ENCODE data around the gene TM9SF1. TPM values are rescaled to one million over a fixed set of nuclear protein-coding genes. Genes with fewer than 3 reads are reported as not detected.

Gene TM9SF1
- total and polyA plus RNA-seq, 2 of the 13 experiments (the other 11 are each of a cell fraction or from before 2014, with no cell fraction given), result 83.2 to 110 TPM

- Histone ChIP-seq H3K4me1 (ENCODE audit: insufficient read depth, low read length) (peaks cover 37% of the 10 kb centered on the region), H4K20me1 (ENCODE audit: insufficient read depth, low read length) (peaks cover 7% of the 10 kb centered on the region), H2AFZ (ENCODE audit: low read length) (no peak overlapping the region), H3K4me2 (ENCODE audit: low read depth, low read length) (no peak overlapping the region), H3K9ac (ENCODE audit: insufficient read depth, low read depth, low read length) (no peak overlapping the region; the same call in 1 of the 2 replicates), H3K4me3 (replicated peaks in 1 of 3; ENCODE audit: insufficient read depth in 1 of 3, low read depth in 2 of 3, low read length in 3 of 3) (no peak overlapping the region), H3K9me3 (ENCODE audit: low read length) (no peaks in the 10 kb centered on the region), H3K36me3 (replicated peaks in 1 of 2; ENCODE audit: control insufficient read depth in 1 of 2, insufficient read depth in 2 of 2, low read length in 2 of 2) (peaks cover 33 to 43% of the 10 kb centered on the region in 2 experiments), H3K27ac (ENCODE audit: extremely low read length, insufficient read depth, low read length) (no peak overlapping the region), H3K79me2 (ENCODE audit: insufficient read depth, low read length) (peaks cover 40% of the 10 kb centered on the region), H3K27me3 (ENCODE audit: control insufficient read depth in 1 of 2, insufficient read depth in 2 of 2, low read length in 2 of 2) (peaks cover 0 to 3% of the 10 kb centered on the region in 2 experiments; a peak in 1 of 5 replicates)
- POLR2A ChIA-PET, result interaction anchor here (1.0 to 8.5 kb wide), 5 partner anchors 8 to 54 kb away, joined by 3 to 279 read pairs (median 181); partner anchors contain the start of genes DCAF11, EMC9, IRF9 and NRL
- peak; percentile 12 for FAIRE-seq
- 97% methylated on average over 3 of the region's 3 CpGs for WGBS (ENCODE audit: low lambda C conversion rate)
- CTCF ChIA-PET (ENCODE audit: low intra/inter-chr PET ratio, low total read pairs), result no interaction called here
- DNase-seq (ENCODE audit: low spot score), result no peak
- no peak for ATAC-seq
- no TSS peak for BruUV-seq (replicated peaks)
- in situ Hi-C loops (cut with HindIII; ENCODE audit: extremely low pct_ligation_motif_present, low pct_unique_long_range_greater_than_20kb), result loop anchor here (25.0 kb wide), 1 partner anchor 837 kb away; the partner anchor contains the start of genes BCL2L2, PABPN1 and PPP1R3E
- intact Hi-C loops (cut with micrococcal nuclease; ENCODE audit: unreplicated experiment), result no loop called here
- no peak for TF ChIP-seq RARG (CRISPR knock-in tag; IDR thresholded peaks at IDR 0.05; ENCODE audit: low read depth)
- TF ChIP-seq THAP9 (CRISPR knock-in tag; IDR thresholded peaks at IDR 0.05; ENCODE audit: borderline replicate concordance), result 0 out of 2 replicates have a peak, but pooled peaks have one; percentile 0
- TF ChIP-seq RAD21 (CRISPR knock-in tag; IDR thresholded peaks at IDR 0.05), result no peak
- 0 out of 2 replicates have a peak, but pooled peaks have one; percentile 43 for TF ChIP-seq ZNF749 (CRISPR knock-in tag; IDR thresholded peaks at IDR 0.05; ENCODE audit: borderline replicate concordance)
- TF ChIP-seq DDIT3 (CRISPR knock-in tag; IDR thresholded peaks at IDR 0.05), result no peak
- peak; percentile 36; the same call in 1 of the 2 replicates for TF ChIP-seq JUND (CRISPR knock-in tag; IDR thresholded peaks at IDR 0.05)
- peak; percentile 53; the same call in 1 of the 2 replicates for TF ChIP-seq TMF1 (CRISPR knock-in tag; IDR thresholded peaks at IDR 0.05; ENCODE audit: low read depth)
- 0 out of 2 replicates have a peak, but pooled peaks have one; percentile 68 for TF ChIP-seq ZNF318 (CRISPR knock-in tag; IDR thresholded peaks at IDR 0.05)
- no peak for TF ChIP-seq KMT2A (CRISPR knock-in tag; IDR thresholded peaks at IDR 0.05)
Measured at GRCh38 chr14:24149302-24149969, 45.8 kb downstream of the TM9SF1 start.
